HG03135 (cell line): ENCODE measurements around the gene TALDO1.

Experiments used
- ATAC-seq: cut with Tn5 transposase; IDR thresholded peaks from one replicate; pipeline ENCODE4 v1.9.1; 2021; ENCODE audit warnings: mild to moderate bottlenecking, moderate library complexity; ENCODE audit not compliant: unreplicated experiment

The TALDO1 gene

DNA sequence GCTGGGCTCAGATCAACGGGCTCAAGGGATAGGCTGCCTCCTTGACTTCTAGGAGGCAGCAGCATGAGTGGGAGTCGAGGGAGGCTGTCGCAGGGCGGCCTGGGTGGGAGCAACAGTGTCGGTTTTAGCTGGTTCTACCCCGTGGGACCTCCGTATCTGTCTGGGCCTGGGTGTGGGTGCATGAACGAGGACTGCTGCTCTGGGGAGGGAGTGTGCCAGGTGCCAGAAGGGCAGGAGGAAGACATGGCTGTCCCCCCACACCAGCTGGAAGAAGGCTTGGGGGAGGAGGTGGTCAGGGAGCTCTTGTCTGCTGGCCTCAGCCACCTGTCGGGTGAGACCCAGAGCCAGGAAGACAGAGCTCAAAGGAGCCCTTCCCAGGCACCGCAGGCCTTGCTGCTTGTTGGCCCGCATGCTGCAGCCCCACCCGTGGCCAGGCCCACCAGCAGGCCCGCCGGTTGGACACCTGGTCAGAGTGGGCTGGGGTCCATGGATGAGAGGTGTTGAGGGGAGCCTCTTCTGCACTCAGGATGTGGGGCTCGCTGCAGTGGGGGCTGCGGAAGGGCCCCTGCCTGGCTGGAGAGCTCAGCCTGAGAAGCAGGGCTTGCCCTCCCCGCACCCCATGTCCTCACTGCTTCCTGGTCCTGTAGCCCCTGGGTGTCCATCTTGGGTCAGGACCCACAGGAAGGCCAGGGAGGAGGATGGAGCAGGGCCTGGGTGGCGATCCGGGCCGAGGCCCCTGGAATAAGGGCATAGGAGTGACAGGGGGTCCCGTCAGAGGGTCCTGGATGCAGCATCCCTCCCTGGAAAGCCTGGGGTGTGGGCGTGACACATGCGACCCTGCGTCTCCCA, 39.2 kb downstream of the TALDO1 start:
- ATAC-seq: no peak

DNA sequence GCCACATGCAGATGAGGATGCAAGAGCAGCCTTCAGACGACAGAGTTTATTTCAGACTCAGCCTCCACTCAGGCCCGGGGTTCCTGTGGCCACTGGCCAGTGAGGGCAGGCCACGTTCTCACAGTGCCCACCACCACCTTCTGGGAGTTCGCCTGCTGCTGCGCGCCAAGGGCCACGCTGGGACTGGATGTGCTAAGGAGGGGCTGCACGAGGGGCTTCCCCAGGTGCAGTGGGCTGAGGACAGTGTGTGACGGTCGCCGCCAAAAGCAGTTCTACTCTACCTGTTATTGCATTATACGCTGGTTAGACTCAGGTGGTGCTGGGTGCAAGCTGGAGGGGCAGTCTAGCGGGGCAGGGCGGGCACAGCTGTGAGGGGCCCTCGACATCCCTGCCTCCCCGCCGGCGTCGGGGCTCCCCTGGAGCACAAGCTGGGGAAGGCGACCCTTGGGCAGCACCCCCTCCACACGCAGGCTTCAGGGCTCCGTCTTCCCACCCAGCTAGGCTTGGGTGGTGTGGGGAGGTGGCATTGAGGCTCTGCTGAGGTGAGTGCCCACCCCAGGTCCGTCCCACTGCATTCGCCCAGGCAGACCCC, 39.9 kb downstream of the TALDO1 start:
- ATAC-seq: no peak

DNA sequence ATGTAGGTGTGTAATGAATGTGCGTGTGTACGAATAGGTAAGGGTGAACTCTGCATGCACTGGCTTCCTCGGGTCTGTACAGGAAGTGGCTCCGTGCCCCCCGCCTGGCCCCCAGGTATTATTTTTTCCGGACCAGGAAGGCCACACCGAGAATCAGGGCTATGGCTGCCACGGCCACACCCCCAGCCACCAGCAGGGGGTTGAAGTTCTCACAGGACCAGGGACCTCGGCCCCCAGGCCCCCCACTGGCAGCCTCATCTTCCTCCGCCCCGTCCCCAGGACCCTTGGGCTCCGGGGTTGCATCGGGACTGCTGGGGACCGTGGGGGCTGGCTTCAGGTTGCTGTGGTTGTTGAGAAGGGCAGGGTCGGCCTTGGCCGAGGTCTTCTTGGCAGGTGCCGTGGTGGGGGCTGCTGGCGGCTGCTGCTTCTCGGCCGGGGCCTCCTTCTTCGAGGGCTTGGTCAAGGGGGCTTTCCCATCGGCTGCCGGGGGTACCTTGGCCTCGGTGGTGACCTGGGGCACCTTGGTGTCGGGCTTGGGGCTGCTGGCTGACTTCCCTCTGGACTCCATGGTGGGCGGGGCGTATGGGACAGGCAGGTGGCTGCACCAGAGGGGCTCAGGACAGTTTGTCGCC, 40.9 kb downstream of the TALDO1 start:
- no peak for ATAC-seq

- ATAC-seq: no peak
Observed at GRCh38 chr11:788953-789940, 42.0 kb downstream of the TALDO1 start.

- no peak for ATAC-seq
Observed at GRCh38 chr11:789943-790342, 42.7 kb downstream of the TALDO1 start, which contains the start of gene CEND1. TSS of gene CEND1 (minus strand) at chr11:790090. CDS start at chr11:788576, 1,514 bp downstream.

DNA sequence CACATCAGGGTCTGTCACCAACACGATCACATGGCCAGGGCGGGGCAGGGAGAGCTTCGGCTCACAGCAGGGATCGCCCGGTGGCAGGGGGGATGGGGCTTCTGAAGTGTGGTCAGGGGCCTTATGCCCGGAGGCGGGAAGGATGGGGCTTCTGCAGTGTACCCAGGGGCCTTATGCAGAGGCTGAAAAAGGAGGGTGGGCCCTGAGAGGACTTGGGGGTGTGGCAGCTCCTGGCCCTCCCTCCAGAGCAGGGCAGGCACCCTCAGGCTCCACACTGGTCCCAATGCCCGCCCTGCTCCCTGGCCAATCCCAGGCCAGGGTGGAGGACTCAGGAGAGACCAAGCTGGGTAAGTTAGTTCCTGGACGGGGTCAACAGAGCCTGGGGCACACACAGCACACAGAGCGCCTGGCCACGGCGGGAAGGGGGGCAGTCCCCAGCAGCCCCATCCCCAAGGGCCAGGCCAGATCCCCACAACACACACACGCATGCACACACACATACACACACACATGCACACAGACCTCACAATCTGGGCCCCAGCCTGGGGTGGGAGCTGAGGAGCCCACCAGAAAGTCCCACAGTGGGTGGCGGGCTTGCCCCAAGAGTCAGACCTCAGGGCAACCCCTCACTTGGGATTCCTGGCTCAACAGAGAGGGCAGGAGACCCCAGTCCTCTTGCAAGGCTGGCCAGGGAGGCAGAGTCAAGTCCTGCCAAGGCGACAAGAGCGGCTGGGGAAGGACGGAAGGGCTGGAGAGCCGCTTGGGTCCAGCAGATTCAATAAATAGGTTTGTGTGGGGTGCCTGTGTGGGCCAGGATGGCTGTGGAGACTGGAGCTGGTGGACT, 43.7 kb downstream of the TALDO1 start:
- ATAC-seq: no peak

- no peak for ATAC-seq
Observed at GRCh38 chr11:791658-792534, 44.6 kb downstream of the TALDO1 start.

GRCh38 chr11:792535-792821, 45.2 kb downstream of the TALDO1 start:
- ATAC-seq: no peak

- ATAC-seq: no peak
Observed at GRCh38 chr11:792873-793272, 45.6 kb downstream of the TALDO1 start.

GRCh38 chr11:793556-793955, 46.3 kb downstream of the TALDO1 start:
- no peak for ATAC-seq

DNA sequence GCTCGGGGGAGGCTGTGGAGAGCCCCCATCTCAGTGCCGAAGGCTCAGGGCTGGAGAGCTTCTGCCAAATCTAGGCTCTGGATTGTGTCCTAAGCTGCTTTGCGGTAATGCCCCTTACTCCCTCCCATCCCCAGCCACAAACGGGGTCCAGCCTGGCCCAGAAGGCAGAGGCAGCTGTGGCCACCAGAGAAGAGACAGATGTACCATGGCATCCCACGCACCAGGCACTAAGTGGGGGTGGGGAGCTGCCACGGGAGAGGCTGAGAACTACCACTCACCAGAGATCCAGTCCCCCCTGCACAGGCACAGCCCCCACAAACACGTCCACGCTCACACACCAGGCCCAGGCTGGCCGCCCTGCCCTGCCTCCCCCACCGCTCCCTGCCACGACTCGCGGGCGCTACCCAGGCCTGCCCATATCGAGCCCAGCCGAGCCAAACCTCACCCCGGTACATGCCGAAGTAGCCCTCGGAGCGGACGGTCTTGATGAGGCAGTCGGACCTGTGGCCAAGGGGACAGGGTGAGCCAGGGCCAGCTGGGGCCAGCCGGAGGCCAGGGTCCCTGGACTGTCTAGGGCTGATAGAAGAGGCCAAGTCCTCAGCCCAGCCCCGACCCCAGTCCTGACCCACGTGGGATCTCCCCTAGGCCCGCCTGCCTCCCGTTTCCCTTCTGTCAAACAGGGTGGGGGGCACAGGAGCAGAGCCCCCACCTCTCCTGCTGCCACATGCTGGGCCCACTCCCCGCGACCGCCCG, 46.9 kb downstream of the TALDO1 start:
- no peak for ATAC-seq

GRCh38 chr11:794766-795633, 47.7 kb downstream of the TALDO1 start:
- no peak for ATAC-seq

GRCh38 chr11:795634-796564, 48.6 kb downstream of the TALDO1 start:
- ATAC-seq: no peak

GRCh38 chr11:796565-797295, 49.5 kb downstream of the TALDO1 start:
- no peak for ATAC-seq

DNA sequence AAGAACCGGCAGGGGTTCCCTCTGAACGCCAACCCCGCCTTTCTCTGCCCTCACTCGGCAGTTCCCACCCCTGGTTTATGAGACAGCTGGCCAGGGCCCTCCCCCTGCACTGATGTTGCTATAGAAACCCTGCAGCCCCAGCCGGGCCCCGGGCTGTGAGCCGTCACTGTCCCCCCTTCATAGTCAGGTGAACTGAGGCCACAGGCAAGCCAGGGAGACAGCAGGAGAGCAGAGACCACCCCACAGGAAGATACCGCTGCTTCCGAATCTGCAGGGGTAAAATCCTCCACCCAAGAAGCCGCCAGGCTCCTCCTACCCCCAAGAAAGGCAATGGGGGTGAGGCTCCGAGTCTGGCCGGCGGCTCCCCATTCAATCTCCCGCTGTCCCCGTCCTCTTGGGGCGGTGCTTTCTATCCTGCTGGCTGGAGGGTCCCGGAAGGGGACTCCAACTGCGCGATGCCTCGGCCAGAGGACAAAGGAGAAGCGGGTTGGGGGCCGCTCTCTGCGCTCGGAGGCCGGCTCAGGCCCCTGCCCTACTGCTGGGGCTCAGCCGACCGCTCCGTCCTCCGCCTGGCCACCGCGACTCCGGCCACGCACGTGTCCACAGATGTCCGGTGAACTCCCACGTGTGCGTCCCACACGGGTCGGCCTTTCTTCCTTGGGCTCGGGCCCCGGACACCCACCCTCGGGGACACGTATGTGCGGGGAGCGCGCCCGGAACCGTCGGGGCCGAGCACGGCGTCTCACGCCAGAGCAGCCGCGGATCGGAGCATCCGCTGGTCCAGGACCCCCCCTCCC, 50.2 kb downstream of the TALDO1 start:
- peak; percentile 40 for ATAC-seq
